Measurements from ENCODE around the gene SLC25A43.

DNA sequence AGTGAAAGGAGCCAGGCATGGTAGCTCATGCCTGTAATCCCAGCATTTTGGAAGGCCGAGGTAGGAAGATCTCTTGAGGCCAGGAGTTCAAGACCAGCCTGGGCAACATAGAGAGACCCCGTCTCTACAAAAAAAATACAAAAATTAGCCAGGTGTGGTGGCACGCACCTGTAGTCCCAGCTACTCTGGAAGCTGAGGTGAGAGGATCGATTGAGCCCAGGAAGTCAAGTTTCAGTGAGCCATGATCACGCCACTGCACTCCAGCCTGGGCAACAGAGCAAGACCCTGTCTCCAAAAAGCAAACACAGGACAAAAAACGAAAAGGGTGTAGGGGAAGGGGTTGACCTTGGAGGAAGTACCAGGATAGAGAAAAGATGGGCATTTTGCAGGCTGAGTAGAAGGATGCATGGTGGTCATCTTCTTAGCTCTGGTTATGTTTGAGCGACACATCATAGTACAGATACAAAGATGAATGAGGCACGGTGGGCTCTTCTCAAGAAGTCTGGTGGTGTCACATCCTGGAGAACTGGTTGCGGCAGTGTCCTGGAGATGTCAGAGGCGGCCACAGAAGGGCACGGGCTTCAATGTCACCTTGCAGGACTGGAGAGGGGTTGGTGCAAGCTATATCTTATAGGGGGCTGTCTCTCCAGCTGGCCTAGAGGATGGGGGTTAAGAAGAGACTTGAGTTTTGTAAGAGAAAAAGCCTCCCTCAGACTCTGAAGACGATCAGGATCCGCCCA lies 101.1 kb downstream of the SLC25A43 start:
- TF ChIP-seq CTCF (IDR thresholded peaks at IDR 0.05) (no peak), POLR2A (IDR thresholded peaks at IDR 0.05) (no peak)

All from thyroid gland (tissue), 4 donors.